HepG2 (cell line): ENCODE results near the gene ZXDC. TPM values are rescaled to one million over a fixed set of nuclear protein-coding genes. Genes with fewer than 3 reads are reported as not detected.

Experiments used
- ATAC-seq: fragments of 200-7000 bp; cut with Tn5 transposase; 3 replicates; pipeline ENCODE4 v1.9.1; 2020; ENCODE audit warnings: mild to moderate bottlenecking, moderate library complexity
- BruUV-seq: library from RNA; stranded (reverse); fragments of 400-500 nt; replicated peaks from 2 replicates; lab custom pipeline; 2021; lab: Mats Ljungman, UMichigan
- CTCF ChIA-PET: fragments of 300-600 bp; formaldehyde crosslinking; extraction: SDS; loops from one replicate; lab custom pipeline; 2021; ENCODE audit warnings: low total read pairs, inconsistent platforms, low intra/inter-chr PET ratio; lab: Yijun Ruan, JAX
- POLR2A ChIA-PET: fragments of 350-600 bp; sonication (Branson Sonifier 250); formaldehyde crosslinking; loops from one replicate; lab custom pipeline; 2020; ENCODE audit warnings: antibody characterized with exemption, inconsistent platforms; lab: Yijun Ruan, JAX
- DNase-seq: peaks from one replicate; pipeline ENCODE4 v3.0.0-alpha.2; 2015; ENCODE audit warnings: low spot score
- FAIRE-seq: peaks from 3 replicates; lab custom pipeline; 2011; peaks lifted over from hg19 to GRCh38; lab: Jason Lieb, UNC
- H2AFZ ChIP-seq: one replicate; pipeline ENCODE4 v1.6.1; 2011; ENCODE audit warnings: low read length, inconsistent platforms
- H3K27ac ChIP-seq: fragments of 300-600 bp; 3 replicates; pipeline ENCODE4 v1.8.0; 2011; ENCODE audit warnings: mixed run types, mild to moderate bottlenecking, mixed read lengths, low read length, inconsistent platforms; ENCODE audit not compliant: insufficient read depth; ENCODE audit errors: extremely low read length
- H3K27me3 ChIP-seq, 2 experiments: fragments of 200-600 bp in 1 of 2; 2 replicates in 1 of 2; 3 replicates in 1 of 2; pipeline versions ENCODE4 v1.6.0 to v1.8.0; 2011; ENCODE audit warnings: low read length in 2 of 2, mild to moderate bottlenecking in 2 of 2, moderate library complexity in 2 of 2, inconsistent platforms in 1 of 2; ENCODE audit not compliant: insufficient read depth in 2 of 2, control insufficient read depth in 1 of 2
- H3K36me3 ChIP-seq, 2 experiments: fragments of 200-600 bp in 1 of 2; replicated peaks in 1 of 2; 2 replicates in 1 of 2; 3 replicates in 1 of 2; pipeline versions ENCODE4 v1.5.1 to v1.8.0; 2011; ENCODE audit warnings: low read length in 2 of 2, inconsistent platforms in 1 of 2; ENCODE audit not compliant: insufficient read depth in 2 of 2, control insufficient read depth in 1 of 2
- H3K4me1 ChIP-seq: 2 replicates; pipeline ENCODE4 v1.5.1; 2012; ENCODE audit warnings: low read length, inconsistent platforms; ENCODE audit not compliant: insufficient read depth
- H3K4me2 ChIP-seq: 2 replicates; pipeline ENCODE4 v1.6.0; 2011; ENCODE audit warnings: low read depth, low read length, inconsistent platforms
- H3K4me3 ChIP-seq, 3 experiments: fragments of 200-600 bp in 1 of 3; sonication (generic), shearing (Covaris generic) in 1 of 3; replicated peaks in 1 of 3; 2 replicates each; pipeline ENCODE4 v1.5.1; 2011 to 2016; ENCODE audit warnings: low read length in 3 of 3, inconsistent platforms in 2 of 3, low read depth in 2 of 3, mild to moderate bottlenecking in 2 of 3, control low read depth in 1 of 3, mixed read lengths in 1 of 3; ENCODE audit not compliant: insufficient read depth in 1 of 3
- H3K79me2 ChIP-seq: one replicate; pipeline ENCODE4 v1.6.1; 2011; ENCODE audit warnings: low read length, inconsistent platforms; ENCODE audit not compliant: insufficient read depth
- H3K9ac ChIP-seq: 2 replicates; pipeline ENCODE4 v1.6.0; 2011; ENCODE audit warnings: mild to moderate bottlenecking, low read depth, low read length, inconsistent platforms; ENCODE audit not compliant: insufficient read depth
- H3K9me3 ChIP-seq: 2 replicates; pipeline ENCODE4 v1.5.1; 2012; ENCODE audit warnings: mild to moderate bottlenecking, low read length
- H4K20me1 ChIP-seq: 2 replicates; pipeline ENCODE4 v1.6.0; 2011; ENCODE audit warnings: inconsistent platforms, mild to moderate bottlenecking, low read length, moderate library complexity; ENCODE audit not compliant: insufficient read depth
- HMG20A ChIP-seq: IDR thresholded peaks from 2 replicates; pipeline ENCODE4 v1.6.1; 2016; ENCODE audit warnings: borderline replicate concordance
- IKZF1 ChIP-seq: fragments of 450-650 bp; IDR thresholded peaks from 2 replicates; pipeline ENCODE4 v1.7.1; 2016
- NR2F6 ChIP-seq, 2 experiments: IDR thresholded peaks; 2 replicates each; pipeline ENCODE4 v1.6.1; 2016; ENCODE audit warnings: antibody characterized with exemption in 1 of 2, mild to moderate bottlenecking in 1 of 2
- RFX5 ChIP-seq: IDR thresholded peaks from 2 replicates; pipeline ENCODE4 v1.6.1; 2011; ENCODE audit warnings: low read depth, low read length, improper control_type of control experiment
- TAF15 ChIP-seq: fragments of 200-400 bp; formaldehyde crosslinking; IDR thresholded peaks from one replicate; pipeline ENCODE4 v1.6.1; 2018; ENCODE audit warnings: mild to moderate bottlenecking, low read depth, low read length; ENCODE audit not compliant: poor library complexity, severe bottlenecking
- ZBTB2 ChIP-seq: sonication (generic); formaldehyde crosslinking; IDR thresholded peaks from 2 replicates; pipeline ENCODE4 v1.8.0; 2022; ENCODE audit warnings: low read depth, missing genetic modification reagents
- ZBTB7A ChIP-seq: sonication (generic); formaldehyde crosslinking; IDR thresholded peaks from 2 replicates; pipeline ENCODE4 v1.8.0; 2022; ENCODE audit warnings: mild to moderate bottlenecking, missing genetic modification reagents
- ZBTB8A ChIP-seq: sonication (generic); formaldehyde crosslinking; IDR thresholded peaks from 2 replicates; pipeline ENCODE4 v1.4.0; 2020; ENCODE audit warnings: mild to moderate bottlenecking, low read depth, missing genetic modification reagents, borderline replicate concordance
- ZNF234 ChIP-seq: sonication (generic); formaldehyde crosslinking; conservative IDR thresholded peaks from 2 replicates; pipeline ENCODE4 v1.5.1; 2020; ENCODE audit warnings: mild to moderate bottlenecking, missing genetic modification reagents
- ZNF367 ChIP-seq: sonication (generic); formaldehyde crosslinking; IDR thresholded peaks from 2 replicates; pipeline ENCODE4 v1.4.0; 2020; ENCODE audit warnings: missing genetic modification reagents, borderline replicate concordance
- ZNF782 ChIP-seq: sonication (generic); formaldehyde crosslinking; IDR thresholded peaks from 2 replicates; pipeline ENCODE4 v1.4.0; 2020; ENCODE audit warnings: missing genetic modification reagents, mild to moderate bottlenecking, borderline replicate concordance
- WGBS: methylation state at CpG from one replicate; pipeline ENCODE4 v1.1.6; 2017; ENCODE audit warnings: low lambda C conversion rate; 5-methylcytosine and 5-hydroxymethylcytosine counted together
- in situ Hi-C: cut with HindIII; loops from 2 replicates; pipeline ENCODE4 v1.10.0; 2017; ENCODE audit warnings: low pct_unique_long_range_greater_than_20kb; ENCODE audit not compliant: extremely low pct_ligation_motif_present
- intact Hi-C: fragments of 100-400 bp; cut with micrococcal nuclease; formaldehyde crosslinking; loops from one replicate; pipeline ENCODE4 v1.10.0; 2022; ENCODE audit not compliant: unreplicated experiment
- polyA plus RNA-seq, 8 experiments: library from polyadenylated mRNA; depleted of rRNA in 3 of 8; stranded (reverse) in 7 of 8; unstranded in 1 of 8; fragments of >200 nt; fragmentation: Illumina TruSeq in 4 of 8; extraction: Trizol in 4 of 8; gene quantifications; 2 replicates each; pipeline versions ENCODE4 v1.2.1 to v1.2.3, GENCODE V29; 2011 to 2016; ENCODE audit warnings: low read depth in 4 of 8, missing spikeins in 1 of 8, mixed read lengths in 1 of 8; ENCODE audit not compliant: insufficient read depth in 1 of 8
- total RNA-seq, 5 experiments: library from RNA; depleted of rRNA; stranded (reverse); fragments of >200 nt; fragmentation: Illumina TruSeq; extraction: Trizol; gene quantifications; 2 replicates each; pipeline ENCODE4 v1.2.3, GENCODE V29; 2016; ENCODE audit warnings: low read depth in 1 of 5
- TF ChIP-seq, protein P1 (sequence below): IDR thresholded peaks from 2 replicates; pipeline ENCODE4 v1.6.1; 2016; ENCODE audit warnings: low read depth, missing genetic modification reagents, missing compliant biosample characterization
- TF ChIP-seq, protein P2 (sequence below): IDR thresholded peaks from 2 replicates; pipeline ENCODE4 v1.6.1; 2016; ENCODE audit warnings: mild to moderate bottlenecking

The ZXDC gene
- total and polyA plus RNA-seq, 2 of the 13 experiments (the other 11 are each of a cell fraction or from before 2014, with no cell fraction given): 17.6 to 21.2 TPM

DNA sequence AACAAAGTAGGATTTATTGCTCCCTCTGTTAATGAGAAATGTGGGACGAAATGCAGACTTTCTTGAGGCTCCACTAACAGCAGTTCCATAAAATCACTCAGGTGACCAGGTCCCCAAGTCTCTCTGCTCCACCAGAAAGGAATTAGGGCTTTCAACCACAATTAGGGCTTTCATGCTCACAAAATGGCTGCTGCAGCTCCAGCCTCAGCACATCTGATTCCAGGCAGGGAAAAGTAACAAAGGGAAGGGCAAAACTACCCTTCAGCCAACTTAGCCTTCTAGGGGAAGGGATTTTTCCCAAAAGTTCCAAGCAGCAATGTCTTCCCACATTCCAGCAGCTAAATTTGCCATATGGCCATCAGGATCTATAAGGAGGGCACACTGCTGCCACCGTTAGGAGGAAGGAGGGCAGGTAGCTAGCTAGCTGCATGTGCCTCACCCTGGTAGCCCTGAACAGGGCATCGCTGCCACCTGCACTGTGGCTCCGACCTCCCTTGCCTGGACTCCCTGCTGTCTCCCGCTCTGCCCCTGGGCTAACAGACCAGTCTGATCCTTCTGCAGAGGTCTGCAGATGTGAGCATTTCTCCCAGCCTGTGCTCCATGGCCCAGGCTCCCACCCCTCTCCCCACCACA, 68.2 kb downstream of the ZXDC start (continued):
- TF ChIP-seq HMG20A (CRISPR knock-in tag) (no peak), ZBTB7A (CRISPR knock-in tag) (no peak)
- TF ChIP-seq, protein P1, sequence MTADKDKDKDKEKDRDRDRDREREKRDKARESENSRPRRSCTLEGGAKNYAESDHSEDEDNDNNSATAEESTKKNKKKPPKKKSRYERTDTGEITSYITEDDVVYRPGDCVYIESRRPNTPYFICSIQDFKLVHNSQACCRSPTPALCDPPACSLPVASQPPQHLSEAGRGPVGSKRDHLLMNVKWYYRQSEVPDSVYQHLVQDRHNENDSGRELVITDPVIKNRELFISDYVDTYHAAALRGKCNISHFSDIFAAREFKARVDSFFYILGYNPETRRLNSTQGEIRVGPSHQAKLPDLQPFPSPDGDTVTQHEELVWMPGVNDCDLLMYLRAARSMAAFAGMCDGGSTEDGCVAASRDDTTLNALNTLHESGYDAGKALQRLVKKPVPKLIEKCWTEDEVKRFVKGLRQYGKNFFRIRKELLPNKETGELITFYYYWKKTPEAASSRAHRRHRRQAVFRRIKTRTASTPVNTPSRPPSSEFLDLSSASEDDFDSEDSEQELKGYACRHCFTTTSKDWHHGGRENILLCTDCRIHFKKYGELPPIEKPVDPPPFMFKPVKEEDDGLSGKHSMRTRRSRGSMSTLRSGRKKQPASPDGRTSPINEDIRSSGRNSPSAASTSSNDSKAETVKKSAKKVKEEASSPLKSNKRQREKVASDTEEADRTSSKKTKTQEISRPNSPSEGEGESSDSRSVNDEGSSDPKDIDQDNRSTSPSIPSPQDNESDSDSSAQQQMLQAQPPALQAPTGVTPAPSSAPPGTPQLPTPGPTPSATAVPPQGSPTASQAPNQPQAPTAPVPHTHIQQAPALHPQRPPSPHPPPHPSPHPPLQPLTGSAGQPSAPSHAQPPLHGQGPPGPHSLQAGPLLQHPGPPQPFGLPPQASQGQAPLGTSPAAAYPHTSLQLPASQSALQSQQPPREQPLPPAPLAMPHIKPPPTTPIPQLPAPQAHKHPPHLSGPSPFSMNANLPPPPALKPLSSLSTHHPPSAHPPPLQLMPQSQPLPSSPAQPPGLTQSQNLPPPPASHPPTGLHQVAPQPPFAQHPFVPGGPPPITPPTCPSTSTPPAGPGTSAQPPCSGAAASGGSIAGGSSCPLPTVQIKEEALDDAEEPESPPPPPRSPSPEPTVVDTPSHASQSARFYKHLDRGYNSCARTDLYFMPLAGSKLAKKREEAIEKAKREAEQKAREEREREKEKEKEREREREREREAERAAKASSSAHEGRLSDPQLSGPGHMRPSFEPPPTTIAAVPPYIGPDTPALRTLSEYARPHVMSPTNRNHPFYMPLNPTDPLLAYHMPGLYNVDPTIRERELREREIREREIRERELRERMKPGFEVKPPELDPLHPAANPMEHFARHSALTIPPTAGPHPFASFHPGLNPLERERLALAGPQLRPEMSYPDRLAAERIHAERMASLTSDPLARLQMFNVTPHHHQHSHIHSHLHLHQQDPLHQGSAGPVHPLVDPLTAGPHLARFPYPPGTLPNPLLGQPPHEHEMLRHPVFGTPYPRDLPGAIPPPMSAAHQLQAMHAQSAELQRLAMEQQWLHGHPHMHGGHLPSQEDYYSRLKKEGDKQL: no peak

DNA sequence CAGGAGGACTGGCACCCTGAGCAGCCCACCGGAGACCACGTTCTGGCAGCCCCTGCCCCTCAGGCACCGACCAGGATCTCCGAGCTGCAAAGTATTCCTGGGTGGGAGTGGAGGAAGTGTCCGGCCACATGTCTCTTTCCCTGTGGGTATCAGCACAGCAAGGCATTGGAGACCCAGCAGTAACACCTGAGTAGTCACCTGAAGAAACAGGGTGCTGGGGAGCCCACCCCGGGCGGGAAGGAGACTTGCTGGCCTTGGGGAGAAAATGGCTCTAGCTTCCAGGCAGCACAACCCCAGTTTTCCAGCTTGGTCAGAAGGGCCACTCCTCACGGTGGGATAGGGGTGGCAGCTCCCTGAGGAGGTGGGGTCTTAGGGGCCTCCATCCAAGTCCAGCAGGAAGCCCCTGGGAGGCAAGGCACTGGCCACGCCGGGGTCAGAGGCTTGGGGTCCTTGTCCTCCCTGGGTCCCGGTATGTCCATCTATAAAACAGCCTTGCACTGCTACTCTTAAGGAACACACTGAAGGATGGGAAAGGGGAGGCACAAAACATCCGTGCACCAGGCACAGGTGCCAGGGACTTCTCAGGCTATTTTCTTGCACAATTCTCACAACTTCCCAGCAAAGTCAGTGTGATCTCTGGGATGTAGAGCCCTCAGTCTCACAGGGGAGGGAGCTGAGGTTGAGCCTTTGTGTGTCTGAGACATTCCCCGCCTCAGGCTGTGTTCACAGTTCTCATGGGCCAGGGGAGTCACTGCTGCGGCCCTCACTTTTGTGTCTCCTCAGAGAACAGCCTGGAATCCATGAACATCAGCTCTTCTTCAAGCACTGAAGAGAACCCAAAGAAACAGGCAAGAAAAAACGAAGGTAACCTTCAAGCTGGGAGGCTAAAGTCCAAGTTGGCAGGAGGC, 69.0 kb downstream of the ZXDC start:
- in situ Hi-C loops (no loop called here), intact Hi-C loops (no loop called here)
- Histone ChIP-seq H3K36me3 (no peaks in the 10 kb centered on the region), H3K27me3 (peaks cover 0 to 35% of the 10 kb centered on the region in 2 experiments; a peak in 4 of 5 replicates), H3K4me1 (no peaks in the 10 kb centered on the region), H3K79me2 (no peaks in the 10 kb centered on the region), H2AFZ (no peak overlapping the region), H4K20me1 (no peaks in the 10 kb centered on the region), H3K9ac (no peak overlapping the region), H3K9me3 (no peaks in the 10 kb centered on the region), H3K4me2 (no peak overlapping the region), H3K4me3 (no peak overlapping the region), H3K27ac (no peak overlapping the region)
- DNase-seq (no peak), ATAC-seq (no peak), FAIRE-seq (no peak)
- BruUV-seq: no TSS peak
- 15% methylated on average over 8 of the region's 15 CpGs for WGBS
- ChIA-PET CTCF (no interaction called here), POLR2A (no interaction called here)
- TF ChIP-seq NR2F6 (IDR thresholded peaks at IDR 0.05) (no peak), NR2F6 (CRISPR knock-in tag; IDR thresholded peaks at IDR 0.05) (no peak), IKZF1 (no peak), RFX5 (no peak), ZBTB2 (no peak), ZBTB8A (CRISPR knock-in tag) (no peak), ZNF234 (CRISPR knock-in tag) (no peak), TAF15 (no peak), ZNF367 (CRISPR knock-in tag) (no peak), ZNF782 (CRISPR knock-in tag) (no peak)
- TF ChIP-seq, protein P2, sequence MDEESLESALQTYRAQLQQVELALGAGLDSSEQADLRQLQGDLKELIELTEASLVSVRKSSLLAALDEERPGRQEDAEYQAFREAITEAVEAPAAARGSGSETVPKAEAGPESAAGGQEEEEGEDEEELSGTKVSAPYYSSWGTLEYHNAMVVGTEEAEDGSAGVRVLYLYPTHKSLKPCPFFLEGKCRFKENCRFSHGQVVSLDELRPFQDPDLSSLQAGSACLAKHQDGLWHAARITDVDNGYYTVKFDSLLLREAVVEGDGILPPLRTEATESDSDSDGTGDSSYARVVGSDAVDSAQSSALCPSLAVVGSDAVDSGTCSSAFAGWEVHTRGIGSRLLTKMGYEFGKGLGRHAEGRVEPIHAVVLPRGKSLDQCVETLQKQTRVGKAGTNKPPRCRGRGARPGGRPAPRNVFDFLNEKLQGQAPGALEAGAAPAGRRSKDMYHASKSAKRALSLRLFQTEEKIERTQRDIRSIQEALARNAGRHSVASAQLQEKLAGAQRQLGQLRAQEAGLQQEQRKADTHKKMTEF: no peak
